ENCODE measurements around the gene DRICH1.
"Not testable (repeated sequence)": the region's sequence is repeated elsewhere in the genome, so short reads cannot be mapped to it uniquely, and the experiment has no call there.

Gene DRICH1

DNA sequence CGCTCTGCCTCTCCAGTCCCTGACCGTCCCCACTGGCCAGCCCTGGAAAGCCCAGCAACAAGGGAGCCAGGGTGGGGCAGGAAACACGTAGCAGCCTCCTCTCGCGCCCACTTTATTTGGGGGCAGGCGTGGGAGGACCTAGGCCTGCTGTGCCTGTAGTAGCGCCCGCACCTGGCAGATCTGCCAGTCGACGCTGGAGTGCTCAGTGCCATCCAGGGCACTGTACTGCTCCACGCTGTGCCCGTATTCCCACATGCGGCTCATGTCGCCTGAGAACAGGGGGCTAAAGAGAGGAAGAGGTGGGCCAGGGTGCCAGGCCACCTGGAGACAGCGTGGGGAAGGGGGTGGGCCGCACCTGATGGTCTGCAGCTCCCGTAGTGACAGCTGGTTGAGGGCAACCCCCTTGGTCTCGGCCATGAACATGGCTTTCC, 17.0 kb upstream of the DRICH1 start:
- no peak for DNase-seq

DNA sequence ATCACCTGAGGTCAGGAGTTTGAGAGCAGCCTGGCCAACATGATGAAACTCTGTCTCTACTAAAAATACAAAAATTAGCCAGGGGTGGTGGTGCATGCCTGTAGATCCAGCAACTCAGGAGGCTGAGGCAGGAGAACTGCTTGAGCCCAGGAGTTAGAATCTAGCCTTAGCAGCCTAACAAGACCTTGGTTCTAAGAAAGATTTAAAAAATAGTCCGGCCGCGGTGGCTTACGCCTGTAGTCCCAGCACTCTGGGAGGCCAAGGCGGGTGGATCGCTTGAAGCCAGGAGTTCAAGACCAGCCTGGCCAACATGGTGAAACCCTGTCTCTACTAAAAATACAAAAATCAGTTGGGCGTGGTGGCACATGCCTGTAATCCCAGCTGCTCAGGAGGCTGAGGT, 14.4 kb upstream of the DRICH1 start:
- not testable (repeated sequence) for DNase-seq

DNA sequence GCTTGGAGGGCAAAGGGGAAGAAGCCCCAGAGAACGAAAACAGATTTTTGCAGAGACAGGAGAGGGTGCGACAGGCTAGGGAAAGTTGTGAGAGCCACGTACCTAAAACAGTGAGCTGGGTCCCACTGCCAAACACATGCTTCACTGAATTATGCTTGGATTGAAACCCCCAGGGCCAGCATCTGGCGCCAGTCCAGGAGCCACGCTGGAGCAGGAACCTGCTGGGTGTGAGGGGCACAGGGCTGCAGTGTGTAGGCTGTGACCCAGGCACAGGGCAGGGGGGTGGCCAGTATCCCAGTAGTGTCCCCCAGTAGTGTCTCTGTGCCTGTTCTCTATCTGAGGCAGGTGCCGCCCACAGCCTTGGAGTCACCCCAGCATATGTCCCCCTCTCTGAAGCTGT, 8.1 kb upstream of the DRICH1 start:
- DNase-seq, result not testable (repeated sequence)

DNA sequence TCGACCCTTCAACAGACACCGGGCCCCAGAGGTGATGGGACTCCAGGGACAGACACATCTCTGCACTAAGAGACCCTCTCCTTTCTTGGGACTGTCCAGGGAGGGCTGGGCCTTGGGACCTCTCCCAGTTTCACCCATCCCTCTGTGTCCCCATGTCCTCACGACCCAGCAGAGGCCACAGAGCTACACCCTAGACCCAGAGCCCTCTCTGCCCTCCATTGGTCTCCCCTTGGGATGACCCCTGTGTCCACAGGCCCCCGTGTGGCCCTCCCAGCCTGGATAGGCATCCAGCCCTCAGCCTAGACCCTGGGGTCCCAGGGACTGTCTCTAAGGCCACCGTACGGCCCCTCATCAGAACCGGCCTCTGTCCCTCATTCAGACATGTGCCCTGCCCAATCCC, 7.5 kb upstream of the DRICH1 start:
- DNase-seq, result no peak

DNA sequence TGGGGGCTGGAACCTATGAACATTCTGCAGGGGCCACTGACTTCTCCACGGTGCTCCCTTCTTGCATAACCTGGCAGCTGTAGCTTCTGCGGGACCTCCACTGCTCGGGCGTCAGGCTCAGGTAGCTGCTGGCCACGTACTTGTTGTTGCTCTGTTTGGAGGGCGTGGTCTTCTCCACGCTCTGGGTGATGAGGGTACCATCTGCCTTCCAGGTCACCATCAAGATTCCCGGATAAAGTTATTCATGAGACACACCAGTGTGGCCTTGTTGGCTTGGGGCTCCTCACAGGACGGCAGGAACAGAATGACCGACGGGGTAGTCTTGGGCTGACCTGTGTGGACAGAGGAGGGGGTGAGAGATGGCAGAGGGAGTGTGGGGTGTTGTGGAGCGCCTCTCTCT, 6.5 kb upstream of the DRICH1 start:
- no peak for DNase-seq

DNA sequence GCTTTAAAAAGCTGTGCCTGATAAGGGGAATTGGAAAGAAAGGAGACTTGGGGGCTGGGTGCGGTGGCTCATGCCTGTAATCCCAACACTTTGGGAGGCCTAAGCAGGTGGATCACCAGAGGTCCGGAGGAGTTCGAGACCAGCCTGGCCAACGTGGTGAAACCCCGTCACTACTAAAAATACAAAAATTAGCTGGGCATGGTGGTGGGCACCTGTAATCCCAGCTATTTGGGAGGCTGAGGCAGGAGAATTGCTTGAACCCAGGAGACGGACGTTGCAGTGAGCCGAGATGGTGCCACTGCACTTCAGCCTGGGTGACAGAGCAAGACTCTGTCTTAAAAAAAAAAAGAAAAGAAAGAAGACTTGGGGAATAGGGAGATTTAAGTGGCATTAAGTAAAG, 3.2 kb upstream of the DRICH1 start:
- not testable (repeated sequence) for DNase-seq

DNA sequence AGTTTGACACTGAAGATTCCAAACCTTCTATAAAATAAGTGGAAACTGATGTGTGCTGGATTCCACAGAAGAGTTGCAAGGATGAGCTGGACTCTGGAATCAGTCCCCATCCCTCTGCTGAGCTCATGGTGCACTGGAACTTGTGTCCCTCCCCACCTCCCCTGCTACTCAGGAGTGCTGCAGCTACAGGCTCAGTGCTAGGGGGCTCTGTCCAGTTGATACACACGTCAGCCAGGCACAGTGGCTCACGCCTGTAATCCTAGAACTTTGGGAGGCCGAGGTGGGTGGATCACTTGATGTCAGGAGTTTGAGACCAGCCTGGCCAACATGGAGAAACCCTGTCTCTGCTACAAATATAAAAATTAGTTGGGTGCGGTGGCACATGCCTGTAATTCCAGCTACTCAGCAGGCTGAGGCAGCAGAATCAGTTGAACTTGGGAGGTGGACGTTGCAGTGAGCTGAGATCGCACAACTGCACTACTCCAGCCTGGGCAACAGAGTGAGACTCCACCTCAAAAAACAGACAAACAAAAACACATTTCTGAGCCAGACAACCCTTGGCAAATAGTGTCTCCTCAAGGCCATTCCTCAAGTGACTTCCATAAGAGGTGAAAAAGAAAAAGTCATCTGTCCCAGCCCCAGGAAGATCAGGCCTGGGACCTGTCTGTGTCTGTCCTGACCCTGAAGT, 3.9 kb downstream of the DRICH1 start:
- DNase-seq, result not testable (repeated sequence)

DNA sequence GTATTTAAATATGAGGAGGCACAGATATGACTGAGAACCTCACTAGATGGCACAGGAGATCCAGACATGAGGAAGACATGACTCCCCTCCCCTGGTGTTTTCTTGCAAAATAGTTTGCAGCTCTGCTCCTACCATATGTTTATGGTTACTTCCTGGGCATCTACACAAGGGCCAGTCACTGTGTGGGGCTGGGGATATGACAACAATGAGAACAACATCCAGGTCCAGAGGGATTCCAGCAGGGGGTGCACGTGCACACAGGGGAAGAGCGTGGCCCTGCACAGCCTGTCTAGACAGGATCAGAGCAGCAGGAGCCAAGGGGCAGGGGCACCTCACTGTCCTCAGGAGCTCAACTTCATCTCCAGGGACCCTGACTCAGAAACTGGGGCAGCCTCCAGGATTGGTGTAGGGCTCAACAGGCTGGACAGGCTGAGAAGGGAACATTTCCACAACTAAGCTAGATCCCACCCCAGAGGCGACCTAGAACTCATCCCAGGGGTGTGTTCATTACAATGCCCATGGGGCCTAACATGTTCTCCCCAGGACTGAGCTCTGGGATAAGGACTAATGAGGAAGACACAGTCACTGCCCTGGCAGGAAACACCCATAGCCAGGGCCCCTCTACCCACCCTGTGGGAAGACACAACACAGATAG, 4.6 kb downstream of the DRICH1 start:
- DNase-seq, result peak in 4 of 5 donors; percentile 26 to 57 (median 44)

DNA sequence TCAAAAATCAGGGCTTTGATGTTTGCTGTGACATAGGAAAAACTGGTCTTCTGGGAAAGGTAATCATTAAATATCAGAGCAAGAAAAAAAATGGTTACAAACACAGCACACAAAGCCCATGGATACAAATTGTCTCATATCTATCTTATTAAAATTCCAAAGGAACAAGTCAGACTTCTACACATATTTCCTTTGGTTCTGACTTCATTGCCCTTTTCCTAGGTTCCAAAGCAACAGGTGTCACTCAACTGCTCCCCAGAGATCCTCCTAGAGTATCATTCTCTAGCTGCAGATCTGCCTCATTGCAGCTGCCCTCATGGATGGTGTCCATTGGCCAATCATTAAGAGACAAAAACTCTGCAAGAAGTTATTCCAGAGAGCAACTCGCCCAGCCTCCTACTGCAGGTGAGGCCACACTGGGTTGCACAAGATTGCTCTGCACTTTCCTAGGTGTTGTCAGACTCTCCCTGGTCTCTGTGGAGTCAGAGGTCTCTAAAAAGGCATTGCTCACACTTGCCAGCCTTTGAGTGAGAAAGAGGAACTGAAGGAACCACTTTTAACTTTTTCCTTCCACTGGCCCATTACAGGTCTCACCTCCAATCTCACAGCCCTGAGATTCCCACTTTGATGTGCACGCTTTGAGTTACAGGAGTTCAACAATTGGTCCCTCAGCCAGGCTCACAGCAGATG, 5.7 kb downstream of the DRICH1 start:
- DNase-seq, result no peak

DNA sequence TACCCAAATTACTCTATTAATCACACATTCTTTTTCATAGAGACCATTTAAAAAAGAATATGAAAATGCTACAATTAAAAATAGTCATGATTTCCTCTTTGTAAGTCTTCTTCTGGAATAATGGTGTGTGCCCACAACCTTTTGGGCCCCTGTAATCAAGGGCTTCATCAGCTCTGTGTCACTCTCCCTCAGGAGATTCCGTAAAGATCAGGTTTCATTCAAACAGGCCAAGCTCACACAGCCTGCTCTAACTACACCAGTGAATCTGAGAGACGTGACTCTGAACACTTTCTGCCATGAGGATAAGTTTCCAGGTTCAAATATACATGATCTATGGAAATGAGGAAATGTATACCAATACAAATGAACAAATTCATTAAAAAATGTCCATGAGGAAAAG, 9.5 kb downstream of the DRICH1 start:
- DNase-seq, result no peak

DNA sequence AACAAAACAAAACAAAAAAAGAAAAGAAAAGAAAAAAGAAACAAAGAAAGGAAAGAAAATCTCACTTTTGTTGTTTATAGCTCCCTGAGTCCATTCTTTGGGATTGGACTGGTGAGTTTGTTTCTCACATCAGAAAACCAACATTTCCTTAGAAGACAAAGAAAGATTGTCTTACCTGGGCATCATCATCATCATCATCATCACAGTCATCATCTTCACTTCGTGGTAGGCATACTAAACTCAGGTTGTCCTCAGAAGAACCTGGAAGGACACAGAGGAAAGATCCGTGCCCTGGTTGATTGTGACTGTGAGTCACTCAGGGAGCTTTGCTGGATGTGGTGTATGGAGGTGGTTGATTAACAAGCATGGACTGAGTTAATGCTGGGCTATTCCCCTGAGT, 10.2 kb downstream of the DRICH1 start:
- DNase-seq, result not testable (repeated sequence)

DNA sequence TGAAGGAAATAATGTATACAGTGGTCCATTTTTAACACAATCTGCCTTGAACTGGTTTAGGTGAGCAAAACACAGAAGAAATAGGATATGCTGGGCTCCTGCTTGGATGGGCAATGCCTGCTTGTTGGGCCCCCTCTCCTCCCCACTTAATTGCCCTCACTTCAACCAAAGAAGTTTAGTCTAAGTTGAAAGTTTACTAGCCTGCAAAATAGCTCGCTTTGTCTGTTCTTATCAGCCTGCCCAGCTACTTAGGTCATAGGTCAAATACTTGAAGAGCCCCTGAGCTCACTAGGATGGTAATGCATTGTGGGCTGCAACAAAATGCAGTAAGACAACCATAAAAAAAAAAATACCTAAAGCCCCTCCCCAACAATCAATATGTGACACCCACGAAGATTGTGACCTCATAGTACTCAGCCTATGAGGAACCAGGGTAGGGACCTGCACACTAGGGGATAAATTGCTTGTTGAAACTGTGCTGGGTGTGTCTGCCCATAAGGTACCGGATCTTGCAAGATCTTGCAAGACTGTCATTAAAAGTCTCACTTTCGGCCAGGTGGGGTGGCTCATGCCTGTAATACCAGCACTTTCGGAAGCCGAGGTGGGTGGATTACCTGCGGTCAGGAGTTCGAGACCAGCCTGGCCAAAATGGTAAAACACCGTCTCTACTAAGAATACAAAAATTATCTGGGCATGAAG, 10.9 kb downstream of the DRICH1 start:
- no peak for DNase-seq

DNA sequence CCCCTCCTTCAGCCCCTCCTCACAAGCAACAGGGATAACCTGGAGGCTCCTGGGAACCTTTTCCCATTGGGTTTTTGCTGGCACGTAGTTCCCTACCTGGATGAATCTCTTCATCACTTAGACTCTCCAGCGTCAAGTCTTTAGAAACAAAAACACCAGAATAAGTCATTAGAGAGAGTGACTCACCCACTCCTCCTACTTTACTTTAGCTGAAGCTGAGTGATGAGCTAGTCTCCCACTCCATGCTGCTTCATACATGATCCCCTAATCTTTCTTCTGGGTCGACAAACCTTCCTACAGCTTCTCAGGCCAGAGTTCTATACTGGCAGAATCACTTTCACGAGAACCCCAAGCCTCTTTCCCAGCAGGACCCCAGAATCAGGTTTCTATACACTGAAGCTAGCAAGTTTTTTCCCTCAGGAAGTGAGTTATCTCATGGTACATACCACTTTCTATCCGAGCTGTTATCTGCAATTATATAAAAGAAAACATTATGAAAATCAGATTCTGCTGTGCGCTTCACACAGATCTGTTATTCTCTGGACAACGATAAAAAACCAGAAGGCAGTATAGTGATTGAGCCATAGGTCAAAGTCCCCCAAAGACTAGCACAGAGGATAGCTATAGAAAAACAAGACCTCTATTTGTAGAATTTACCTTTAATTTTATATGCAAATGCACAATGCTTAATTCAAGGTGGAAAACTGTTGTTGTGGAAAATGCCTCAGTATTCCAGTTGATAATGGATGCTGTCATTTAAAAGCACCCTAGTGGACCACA, 18.7 kb downstream of the DRICH1 start:
- DNase-seq, result no peak

DNA sequence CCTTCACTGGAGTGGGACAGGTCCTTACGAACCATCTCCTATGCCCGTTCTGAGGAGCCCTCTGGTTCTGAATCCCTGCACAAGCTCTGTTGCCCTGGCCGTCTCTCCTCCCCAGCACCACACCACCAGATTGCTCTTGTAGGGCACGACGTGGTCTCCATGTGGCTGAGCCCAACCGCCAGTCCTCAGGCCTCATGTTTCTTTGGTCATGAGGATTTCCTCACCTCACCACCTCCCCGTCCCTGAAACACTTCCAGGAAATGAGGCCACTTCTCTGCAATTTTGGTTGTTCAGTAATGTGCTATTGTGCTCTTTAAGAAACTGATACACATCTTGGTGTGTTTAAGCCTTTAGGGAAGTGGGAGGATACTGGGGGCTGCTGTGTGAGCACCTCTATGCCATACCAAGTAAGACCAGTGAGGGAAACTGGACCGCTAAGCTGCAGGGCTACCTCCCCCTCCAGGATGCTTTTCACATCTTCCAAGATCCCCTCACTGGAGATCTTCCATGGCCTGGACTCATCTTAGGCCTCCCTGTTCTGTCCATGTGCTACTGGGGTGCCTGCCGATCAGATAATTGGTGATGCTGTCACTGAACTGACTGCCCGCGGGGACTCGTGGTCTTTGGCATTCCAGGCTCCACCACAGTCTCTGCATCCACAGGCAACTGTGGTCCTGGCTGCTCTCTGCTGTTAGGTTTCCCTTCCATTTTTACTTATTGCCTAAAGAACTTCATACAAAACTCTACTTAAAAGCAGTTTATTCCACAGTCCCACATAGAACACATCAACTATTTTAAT, 21.9 kb downstream of the DRICH1 start:
- DNase-seq, result peak in 1 of 5 donors; percentile 46

DNA sequence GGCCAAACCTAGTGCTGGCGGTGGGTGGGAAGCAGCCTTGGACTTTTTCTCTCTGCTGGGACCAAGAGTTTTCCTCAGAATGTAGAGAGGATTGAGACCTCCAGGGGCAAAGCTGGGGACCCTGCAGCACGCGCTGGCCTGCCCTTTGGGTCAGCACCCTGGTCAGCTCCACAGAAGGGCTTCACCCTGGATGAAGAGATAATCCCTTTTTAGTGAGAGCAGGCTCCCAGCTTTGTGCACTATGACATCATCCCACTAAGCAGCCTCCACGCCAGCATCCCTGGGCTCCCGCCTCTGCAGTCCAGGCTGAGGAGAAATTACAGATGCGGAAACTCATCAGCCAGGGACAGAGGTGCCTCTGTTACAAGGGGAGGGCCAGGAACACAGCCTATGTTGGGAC, 23.5 kb downstream of the DRICH1 start:
- no peak for DNase-seq

DNA sequence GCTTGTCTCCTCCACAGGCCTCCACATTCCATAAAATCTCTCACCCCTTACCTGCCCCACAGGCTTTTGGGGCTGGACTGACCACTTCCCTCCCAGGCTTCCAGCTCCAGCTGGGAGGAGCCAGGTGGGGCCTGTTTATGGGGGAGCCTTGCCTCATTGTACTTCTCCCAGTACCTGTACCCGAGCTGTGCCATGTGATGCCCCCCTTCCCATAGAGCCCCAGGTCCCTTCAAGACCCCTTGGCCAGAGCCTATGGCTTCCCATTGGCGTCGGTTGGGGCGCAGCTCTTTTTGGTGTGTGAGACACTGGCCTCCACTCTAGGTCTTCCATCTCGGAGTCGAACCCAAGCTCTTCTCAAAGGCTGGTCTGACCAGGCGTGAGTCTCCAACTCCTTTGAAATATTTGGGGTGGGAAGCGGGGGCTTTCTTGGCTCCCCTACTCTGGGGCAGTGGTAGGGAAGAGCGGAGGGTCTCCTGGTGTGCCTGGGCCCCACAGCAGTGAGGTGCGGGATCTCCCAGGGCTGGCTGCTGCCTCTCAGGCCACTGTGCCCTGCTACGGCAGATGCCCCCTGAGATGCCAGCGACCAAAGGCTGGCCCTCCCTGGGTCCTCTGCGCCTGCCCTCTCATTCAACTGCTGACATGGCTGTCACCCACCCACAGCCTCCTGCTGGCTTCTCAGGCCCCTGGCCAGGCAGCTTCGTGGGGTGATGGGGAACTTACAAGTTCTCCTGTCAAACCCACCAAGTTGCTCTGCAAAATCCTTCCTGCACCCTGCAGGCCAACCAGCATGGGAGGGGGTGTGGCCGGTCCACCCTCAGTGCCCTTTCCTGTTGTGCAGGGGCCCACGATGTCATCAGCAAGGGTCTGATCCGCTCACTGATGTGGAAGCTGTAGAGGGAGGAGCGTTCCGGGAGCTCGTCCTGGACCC, 25.7 kb downstream of the DRICH1 start:
- DNase-seq, result no peak

DNA sequence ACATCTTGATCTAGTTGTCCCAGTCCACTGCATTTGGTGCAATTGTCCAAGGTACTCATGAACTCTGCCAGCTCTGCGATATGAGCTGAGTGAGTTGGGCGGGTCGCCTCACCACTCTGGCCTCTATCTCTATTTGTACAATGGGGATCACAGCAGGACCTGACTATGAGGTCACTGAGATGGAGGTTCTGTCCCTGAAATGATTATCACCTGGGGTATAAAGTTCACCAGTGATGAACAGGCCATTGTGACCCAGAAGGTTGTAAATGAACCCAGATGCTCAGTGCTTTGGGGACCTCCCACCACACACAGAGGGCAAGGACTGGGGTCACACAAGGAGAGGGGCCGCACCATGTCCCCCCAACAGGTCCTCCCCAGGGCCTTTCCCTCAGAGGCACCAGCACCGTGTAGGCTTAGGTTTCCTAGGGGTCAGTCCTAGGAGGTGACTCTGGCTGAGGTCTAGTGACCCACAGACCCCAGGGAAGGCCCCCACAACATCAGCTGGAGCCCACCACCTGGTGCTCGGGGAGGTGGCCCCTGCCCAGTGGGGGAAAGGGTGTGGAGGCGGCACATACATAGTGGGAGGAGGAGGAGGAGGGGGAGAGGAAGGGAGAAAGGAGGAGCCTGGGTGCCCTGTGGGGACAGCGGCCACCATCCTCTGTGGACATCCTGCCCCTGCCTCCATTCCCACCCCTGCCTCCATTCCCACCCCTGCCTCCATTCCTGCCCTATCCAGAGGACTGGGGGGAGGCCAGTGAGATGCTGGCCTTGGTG, 27.0 kb downstream of the DRICH1 start:
- no peak for DNase-seq

DNA sequence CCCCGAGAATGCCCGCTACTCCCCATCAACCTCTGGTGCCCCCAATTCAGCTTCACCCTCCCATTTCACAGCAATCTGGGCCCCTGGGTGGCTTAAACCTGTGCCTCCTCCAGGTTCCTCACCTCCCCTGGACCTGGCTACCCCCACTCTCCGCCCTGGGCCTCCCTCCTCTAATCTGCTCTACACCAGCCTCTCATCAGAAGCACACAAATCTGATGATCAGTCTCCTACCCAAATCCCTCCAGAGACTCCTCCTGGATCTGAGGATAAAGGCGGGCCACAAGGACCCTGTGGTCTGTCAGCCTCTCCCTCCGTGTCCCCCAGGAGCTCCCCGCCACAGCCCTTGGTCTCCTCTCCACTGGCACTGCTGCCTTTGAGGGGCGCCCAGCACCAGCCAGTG, 28.9 kb downstream of the DRICH1 start:
- no peak for DNase-seq

DNA sequence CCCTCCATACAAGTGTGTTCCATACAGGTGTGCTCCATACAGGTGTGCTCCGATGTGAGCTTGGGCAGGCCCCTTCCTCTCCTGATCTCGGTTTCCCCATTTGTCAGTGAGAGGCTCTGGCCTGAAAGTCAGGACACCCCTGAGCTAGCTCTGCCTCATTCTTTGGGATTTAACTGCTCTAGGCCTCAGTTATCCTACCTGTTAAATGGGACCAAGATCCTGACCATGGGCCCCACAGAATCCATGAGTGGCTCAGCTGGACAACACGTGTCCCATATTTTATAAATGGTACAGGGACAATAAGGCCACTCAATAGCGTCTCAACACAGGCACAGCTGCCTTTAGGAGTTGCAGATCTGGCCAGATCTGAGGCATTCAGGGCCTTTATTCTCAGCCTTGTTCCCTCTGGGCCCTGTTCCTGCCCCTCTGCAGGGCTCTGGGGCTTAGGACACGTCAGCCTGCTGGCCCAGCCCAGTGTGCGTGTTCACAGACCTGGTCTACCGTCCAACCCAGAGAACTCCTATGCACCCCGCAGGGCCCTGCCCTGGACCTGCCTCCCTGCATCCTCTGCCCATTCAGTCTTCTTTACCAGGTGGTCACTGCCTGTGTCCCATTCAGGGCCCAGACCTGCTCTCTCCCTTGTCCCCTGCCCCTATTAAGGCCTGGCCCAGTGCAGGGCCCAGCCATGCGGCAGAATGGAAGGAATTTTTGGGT, 33.2 kb downstream of the DRICH1 start:
- no peak for DNase-seq
